ENCODE results near the gene COMP. TPM values are rescaled to one million over a fixed set of nuclear protein-coding genes. Genes with fewer than 3 reads are reported as not detected.

Gene COMP
- under 1 TPM in 1 of 4 donors, not detected in 3; 0.76 TPM for total RNA-seq

- intact Hi-C loops (cut with DNase I; ENCODE audit: low total_unique reads), result no loop called here
- TF ChIP-seq CTCF (IDR thresholded peaks at IDR 0.05) (no peak), POLR2A (IDR thresholded peaks at IDR 0.05) (no peak)
- Histone ChIP-seq H3K27ac (no peak within 1 kb of the TSS), H3K36me3 (no peaks in the 10 kb centered on the region), H3K27me3 (peaks cover 38 to 50% of the 10 kb centered on the region in 2 donors), H3K9me3 (no peaks in the 10 kb centered on the region), H3K4me3 (no peak within 1 kb of the TSS), H3K4me1 (peaks cover 0 to 16% of the 10 kb centered on the region in 2 donors)
- DNase-seq, result no peak
Observed at GRCh38 chr19:18790566-18791314, at the start of gene COMP. Gene COMP, minus strand, starts transcription at chr19:18791305. Its CDS starts 36 bp downstream, at chr19:18791269.

- peaks cover 0 to 22% of the 10 kb centered on the region in 2 donors for H3K4me1 ChIP-seq
- no peaks in the 10 kb centered on the region for H3K9me3 ChIP-seq
- no peak overlapping the region for H3K27ac ChIP-seq
- H3K36me3 ChIP-seq, result no peaks in the 10 kb centered on the region
- DNase-seq, result no peak
- intact Hi-C loops (cut with DNase I; ENCODE audit: low total_unique reads), result loop anchor here (10.0 kb wide), 1 partner anchor 386 kb away; no protein-coding TSS in a partner anchor
- no peaks in the 10 kb centered on the region for H3K27me3 ChIP-seq
- TF ChIP-seq CTCF (IDR thresholded peaks at IDR 0.05), result no peak
- TF ChIP-seq POLR2A (IDR thresholded peaks at IDR 0.05), result no peak
- no peak overlapping the region for H3K4me3 ChIP-seq
Observed at GRCh38 chr19:18840288-18841267, 49.5 kb upstream of the COMP start.

- Histone ChIP-seq H3K4me3 (no peak overlapping the region), H3K36me3 (no peaks in the 10 kb centered on the region), H3K27ac (no peak overlapping the region), H3K9me3 (no peaks in the 10 kb centered on the region), H3K27me3 (no peaks in the 10 kb centered on the region), H3K4me1 (peaks cover 0 to 22% of the 10 kb centered on the region in 2 donors)
- intact Hi-C loops (cut with DNase I; ENCODE audit: low total_unique reads), result loop anchor here (10.0 kb wide), 1 partner anchor 385 kb away; no protein-coding TSS in a partner anchor
- TF ChIP-seq CTCF (IDR thresholded peaks at IDR 0.05) (no peak), POLR2A (IDR thresholded peaks at IDR 0.05) (no peak)
- no peak for DNase-seq
Observed at GRCh38 chr19:18839465-18840287, 48.6 kb upstream of the COMP start.

GRCh38 chr19:18834644-18834984, 43.5 kb upstream of the COMP start:
- Histone ChIP-seq H3K4me3 (no peak overlapping the region), H3K9me3 (no peaks in the 10 kb centered on the region), H3K27me3 (no peaks in the 10 kb centered on the region), H3K36me3 (no peaks in the 10 kb centered on the region), H3K4me1 (peaks cover 0 to 9% of the 10 kb centered on the region in 2 donors), H3K27ac (no peak overlapping the region)
- TF ChIP-seq POLR2A (IDR thresholded peaks at IDR 0.05), result no peak
- no peak for TF ChIP-seq CTCF (IDR thresholded peaks at IDR 0.05)
- intact Hi-C loops (cut with DNase I; ENCODE audit: low total_unique reads), result no loop called here
- DNase-seq, result no peak
